ENCODE data around the gene POLQ.

GRCh38 chr3:121545049-121545573 is 677 bp downstream of the POLQ start:
- TF ChIP-seq CTCF (IDR thresholded peaks at IDR 0.05 in 4 of 5, conservative IDR thresholded peaks at IDR 0.05 in 1 of 5) (no peak), POLR2A (IDR thresholded peaks at IDR 0.05) (no peak)

Data from gastrocnemius medialis (tissue), 4 donors.